Measurements from ENCODE around the gene WHRN. TPM values are rescaled to one million over a fixed set of nuclear protein-coding genes. Genes with fewer than 3 reads are reported as not detected.

Gene WHRN
- total RNA-seq, 4 donors from 2014 or later: 8.1 to 12.6 (median 10.7) TPM

GRCh38 chr9:114511978-114512874, 7.0 kb upstream of the WHRN start:
- Histone ChIP-seq H3K27me3 (no peaks in the 10 kb centered on the region), H3K27ac (replicated peaks in 1 of 4) (no peak overlapping the region), H3K4me3 (no peak overlapping the region), H3K36me3 (no peaks in the 10 kb centered on the region), H3K9me3 (no peaks in the 10 kb centered on the region), H3K4me1 (no peaks in the 10 kb centered on the region)
- intact Hi-C loops (cut with DNase I): no loop called here
- DNase-seq (ENCODE audit: extremely low spot score): no peak
- TF ChIP-seq CTCF (IDR thresholded peaks at IDR 0.05): no peak
- TF ChIP-seq POLR2A (IDR thresholded peaks at IDR 0.05; ENCODE audit: low read depth): no peak
- TF ChIP-seq EP300 (IDR thresholded peaks at IDR 0.05): no peak
- no peak for TF ChIP-seq POLR2AphosphoS5 (IDR thresholded peaks at IDR 0.05)
- 71% methylated on average over 12 of the region's 12 CpGs for WGBS

DNA sequence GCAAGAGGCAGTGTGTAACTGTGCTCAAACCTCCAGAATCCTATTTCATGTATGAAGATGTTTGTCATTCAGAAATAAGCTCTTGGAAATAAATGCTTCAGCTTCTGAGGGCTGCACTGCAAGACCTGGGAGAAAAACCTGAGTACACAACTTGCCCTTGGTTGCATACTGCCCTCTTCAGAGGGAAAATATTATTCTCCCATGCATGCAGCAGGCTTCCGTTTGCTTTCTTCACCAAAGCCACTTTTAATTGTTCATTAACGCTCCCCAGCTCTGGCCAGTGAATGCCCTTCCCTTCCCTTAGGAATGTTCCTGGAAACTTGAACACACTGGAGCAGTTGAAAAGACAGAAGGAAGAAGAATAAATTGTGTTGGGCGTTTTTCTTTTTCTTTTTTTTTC, 2.5 kb upstream of the WHRN start:
- Histone ChIP-seq H3K4me3 (no peak overlapping the region), H3K4me1 (peaks cover 11 to 33% (median 29%) of the 10 kb centered on the region in 4 donors), H3K27ac (replicated peaks in 1 of 4) (no peak overlapping the region), H3K27me3 (no peaks in the 10 kb centered on the region), H3K9me3 (no peaks in the 10 kb centered on the region), H3K36me3 (no peaks in the 10 kb centered on the region)
- WGBS: 17% methylated on average over 3 of the region's 3 CpGs
- no peak for DNase-seq (ENCODE audit: extremely low spot score)
- TF ChIP-seq CTCF (IDR thresholded peaks at IDR 0.05): peak; percentile 28 to 39 (median 28)
- no peak for TF ChIP-seq POLR2A (IDR thresholded peaks at IDR 0.05; ENCODE audit: low read depth)
- intact Hi-C loops (cut with DNase I): loop anchor here (5.0 to 10.0 kb wide), 2 partner anchors 100 to 107 kb away; partner anchors contain the start of gene TMEM268

- Histone ChIP-seq H3K4me1 (peaks cover 11 to 50% (median 40%) of the 10 kb centered on the region in 4 donors), H3K27me3 (no peaks in the 10 kb centered on the region), H3K27ac (replicated peaks in 1 of 4) (peak overlapping the region; percentile 87 to 90 (median 88)), H3K4me3 (peak overlapping the region; percentile 61 to 89 (median 68)), H3K36me3 (no peaks in the 10 kb centered on the region), H3K9me3 (no peaks in the 10 kb centered on the region)
- WGBS: 58% methylated on average over 7 of the region's 7 CpGs
- intact Hi-C loops (cut with DNase I): loop anchor here (5.0 to 10.0 kb wide), 2 partner anchors 99 to 109 kb away; partner anchors contain the start of gene TMEM268
- DNase-seq (ENCODE audit: extremely low spot score): no peak
- no peak for TF ChIP-seq POLR2A (IDR thresholded peaks at IDR 0.05; ENCODE audit: low read depth)
- no peak for TF ChIP-seq EP300 (IDR thresholded peaks at IDR 0.05)
- TF ChIP-seq CTCF (IDR thresholded peaks at IDR 0.05): no peak
- no peak for TF ChIP-seq POLR2AphosphoS5 (IDR thresholded peaks at IDR 0.05)
These were observed 763 bp upstream of the WHRN start for GRCh38 chr9:114506082-114506390.

DNA sequence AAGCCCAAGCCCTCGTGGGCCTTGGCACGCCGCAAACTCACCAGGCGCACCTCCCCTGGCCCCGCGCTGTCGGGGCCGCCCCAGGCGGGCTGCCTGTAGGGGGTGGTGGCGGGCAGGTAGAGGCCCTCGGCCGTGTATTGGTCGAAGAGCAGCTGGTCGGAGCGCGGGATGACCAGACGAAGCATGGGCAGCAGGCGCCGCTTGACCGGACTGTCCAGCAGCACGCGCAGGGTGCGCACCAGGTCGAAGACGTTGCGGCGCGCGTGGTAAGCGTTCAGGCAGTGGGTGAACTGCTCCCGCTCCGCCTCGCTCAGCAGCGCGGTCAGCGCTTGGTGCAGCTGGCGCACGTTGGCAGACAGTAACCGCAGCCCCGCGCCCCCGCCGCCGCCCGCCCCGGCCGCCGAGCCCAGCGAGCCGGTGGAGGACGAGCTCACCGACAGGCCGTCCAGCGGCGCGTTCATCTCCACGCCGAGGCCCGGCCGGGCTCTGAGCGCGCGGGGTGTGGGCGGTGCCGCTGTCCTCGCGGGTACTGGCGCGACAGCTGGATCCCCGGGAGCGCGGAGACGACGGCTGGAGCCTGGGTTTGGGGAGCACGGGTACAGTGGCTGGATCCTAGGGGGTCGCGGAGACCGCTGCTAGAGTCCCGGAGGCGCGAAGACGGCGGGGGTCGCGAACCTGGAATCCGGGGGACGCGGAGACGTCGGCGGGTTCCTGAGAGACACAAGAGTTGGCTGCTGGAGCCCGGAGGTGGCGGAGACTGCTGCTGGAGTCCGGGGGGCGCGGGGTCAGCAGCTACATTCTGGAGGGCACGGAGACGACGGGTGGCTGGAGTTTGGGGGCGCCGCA, 709 bp downstream of the WHRN start:
- WGBS: 0% methylated on average over 14 of the region's 101 CpGs
- no peaks in the 10 kb centered on the region for H3K27me3 ChIP-seq
- peaks cover 11 to 61% (median 53%) of the 10 kb centered on the region in 4 donors for H3K4me1 ChIP-seq
- intact Hi-C loops (cut with DNase I): loop anchor here (5.0 to 10.0 kb wide), 3 partner anchors 83 to 110 kb away; partner anchors contain the start of genes ATP6V1G1 and TMEM268
- peak overlapping the region; percentile 61 to 89 (median 68) for H3K4me3 ChIP-seq
- no peaks in the 10 kb centered on the region for H3K36me3 ChIP-seq
- no peaks in the 10 kb centered on the region for H3K9me3 ChIP-seq
- H3K27ac ChIP-seq (replicated peaks in 1 of 4): peak overlapping the region; percentile 87 to 90 (median 88)
- no peak for DNase-seq (ENCODE audit: extremely low spot score)
- TF ChIP-seq POLR2A (IDR thresholded peaks at IDR 0.05; ENCODE audit: low read depth) (no peak), CTCF (IDR thresholded peaks at IDR 0.05) (peak; percentile 52 to 57 (median 57)), EP300 (IDR thresholded peaks at IDR 0.05) (no peak), POLR2AphosphoS5 (IDR thresholded peaks at IDR 0.05) (peak; percentile 43 to 50)
